Ramos (cell line): ENCODE results near the gene CALY.
"Not testable (repeated sequence)": the region's sequence is repeated elsewhere in the genome, so short reads cannot be mapped to it uniquely, and the experiment has no call there.

Experiments used
- in situ Hi-C: fragments of 300-500 bp; cut with MboI; formaldehyde crosslinking; loops from one replicate; pipeline ENCODE4 v1.14.3; 2022; ENCODE audit warnings: low sequenced_read_pairs; ENCODE audit not compliant: unreplicated experiment

CALY gene

GRCh38 chr10:133367461-133367860, 30.8 kb upstream of the CALY start:
- in situ Hi-C loops = not testable (repeated sequence)

GRCh38 chr10:133366751-133367150, 30.1 kb upstream of the CALY start:
- in situ Hi-C loops = no loop called here

GRCh38 chr10:133366130-133366478, 29.4 kb upstream of the CALY start:
- in situ Hi-C loops = no loop called here

GRCh38 chr10:133365461-133366129, 28.9 kb upstream of the CALY start:
- in situ Hi-C loops = no loop called here

GRCh38 chr10:133364645-133365431, 28.1 kb upstream of the CALY start:
- in situ Hi-C loops = no loop called here

- in situ Hi-C loops = no loop called here
Measured at GRCh38 chr10:133362846-133363245, 26.1 kb upstream of the CALY start.

GRCh38 chr10:133361773-133362441, 25.2 kb upstream of the CALY start:
- in situ Hi-C loops = no loop called here

GRCh38 chr10:133361227-133361626, 24.5 kb upstream of the CALY start:
- in situ Hi-C loops = no loop called here

GRCh38 chr10:133359972-133360610, 23.4 kb upstream of the CALY start:
- in situ Hi-C loops = no loop called here

- in situ Hi-C loops = no loop called here
Measured at GRCh38 chr10:133359554-133359971, 22.9 kb upstream of the CALY start.

- in situ Hi-C loops = no loop called here
Measured at GRCh38 chr10:133358925-133359310, 22.2 kb upstream of the CALY start.

GRCh38 chr10:133358162-133358924, 21.6 kb upstream of the CALY start:
- in situ Hi-C loops = no loop called here

GRCh38 chr10:133357285-133358161, 20.8 kb upstream of the CALY start, which contains the start of gene FUOM:
Gene FUOM (minus strand): TSS chr10:133358019. CDS start chr10:133358007, 12 bp downstream.
- in situ Hi-C loops = no loop called here

- in situ Hi-C loops = no loop called here
Measured at GRCh38 chr10:133356549-133357284, 20.0 kb upstream of the CALY start.

GRCh38 chr10:133355991-133356390, 19.3 kb upstream of the CALY start:
- in situ Hi-C loops = no loop called here

- in situ Hi-C loops = no loop called here
Measured at GRCh38 chr10:133355266-133355665, 18.6 kb upstream of the CALY start.

- in situ Hi-C loops = no loop called here
Measured at GRCh38 chr10:133354672-133355240, 18.1 kb upstream of the CALY start.

- in situ Hi-C loops = no loop called here
Measured at GRCh38 chr10:133353988-133354605, 17.4 kb upstream of the CALY start.
